CD4-positive, alpha-beta T cell treated with Interleukin-4 for 1 hour (primary cell): ENCODE measurements around the gene JAK1.
A peak's percentile ranks its signal among the peaks of the same experiment; 100 is the strongest.

ENCODE experiments used
- DNase-seq, 2 donors: peaks; one replicate each; pipeline ENCODE4 v3.0.0-alpha.2; 2020 to 2022

Gene JAK1

DNA sequence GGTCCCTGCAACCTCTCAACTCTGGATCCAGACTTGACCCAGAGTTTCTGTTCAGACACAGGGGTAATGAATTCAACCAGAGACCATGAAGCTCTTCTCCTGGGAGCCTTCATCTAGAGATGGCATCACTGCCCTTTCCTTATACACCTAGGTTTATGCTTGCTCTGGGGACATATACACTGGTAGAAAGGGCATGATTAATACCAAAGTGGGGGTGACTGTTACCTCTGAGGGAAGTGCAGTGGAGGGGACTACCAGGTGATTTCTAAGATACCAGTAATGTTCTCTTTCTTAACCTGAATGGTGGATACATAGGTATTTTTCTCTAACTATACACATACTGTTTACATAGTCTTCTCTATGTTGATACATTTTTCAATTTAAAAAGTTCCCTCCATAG lies 48.4 kb downstream of the JAK1 start:
- no peak for DNase-seq

DNA sequence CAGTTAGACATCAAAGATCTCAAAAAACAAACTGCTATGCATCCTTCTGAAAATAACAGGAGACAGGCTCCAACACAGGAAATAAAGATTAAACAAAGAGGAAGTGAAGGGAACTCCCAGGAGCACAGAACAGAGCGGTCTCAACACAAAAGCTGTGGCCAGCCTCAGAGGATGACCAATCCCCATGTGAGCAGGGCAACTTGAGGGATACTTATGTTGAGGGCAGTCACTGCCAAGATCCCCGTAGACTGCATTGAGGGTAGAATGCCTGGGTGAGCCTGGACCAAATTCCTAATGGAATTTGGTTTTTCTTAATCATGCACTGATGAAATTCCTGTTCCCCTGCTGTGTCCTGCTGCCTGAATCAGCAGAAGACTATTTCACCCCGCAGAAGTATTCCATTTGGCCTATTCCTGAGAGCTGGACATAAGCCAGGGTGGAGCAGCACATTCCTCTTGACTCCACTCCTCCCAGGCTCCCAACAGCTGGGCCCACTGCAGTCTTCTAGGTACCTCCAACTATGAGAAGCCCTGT lies 49.0 kb downstream of the JAK1 start:
- DNase-seq, result peak in 1 of 2 donors; percentile 59

DNA sequence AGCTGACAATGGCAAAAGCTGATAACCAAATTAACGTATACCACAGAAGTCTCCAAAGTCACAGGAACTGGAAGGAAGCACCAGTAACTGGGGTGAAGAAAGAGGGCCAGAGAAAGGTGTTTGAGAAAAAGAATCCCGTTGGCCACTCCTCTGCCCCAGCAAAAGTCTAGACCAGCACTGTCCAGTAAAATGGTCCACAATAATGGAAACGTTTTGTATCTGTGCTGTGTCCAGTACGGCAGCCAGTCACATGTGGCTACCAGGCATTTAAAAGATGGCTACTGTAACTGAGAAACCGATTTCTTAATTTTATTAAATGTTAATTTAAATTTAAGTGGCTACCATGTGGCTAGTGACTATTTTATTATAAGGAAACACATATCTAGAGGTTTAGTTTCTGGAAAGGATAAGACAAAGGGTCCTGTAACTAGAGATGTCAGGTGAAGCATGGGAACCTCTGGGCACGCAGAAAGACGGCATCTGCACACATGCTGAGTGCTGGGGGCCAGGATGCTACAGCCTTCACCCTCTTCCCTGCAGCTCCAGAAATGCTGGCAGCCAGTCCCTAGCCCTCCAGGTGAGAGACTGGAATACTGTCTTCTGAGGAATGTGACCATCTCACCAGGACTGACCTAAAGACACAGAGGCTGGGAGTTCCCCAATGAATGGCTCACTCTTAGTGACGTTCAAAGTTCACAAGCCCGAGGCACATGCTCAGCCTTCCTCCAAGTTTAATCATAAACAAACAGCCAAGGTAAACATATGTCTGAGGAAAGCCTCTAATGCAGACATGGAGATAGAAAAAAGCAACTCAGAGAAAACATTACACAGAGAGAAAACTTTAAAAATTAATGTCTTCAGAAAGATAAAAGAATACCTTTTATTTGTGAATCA lies 50.7 kb downstream of the JAK1 start:
- no peak for DNase-seq

DNA sequence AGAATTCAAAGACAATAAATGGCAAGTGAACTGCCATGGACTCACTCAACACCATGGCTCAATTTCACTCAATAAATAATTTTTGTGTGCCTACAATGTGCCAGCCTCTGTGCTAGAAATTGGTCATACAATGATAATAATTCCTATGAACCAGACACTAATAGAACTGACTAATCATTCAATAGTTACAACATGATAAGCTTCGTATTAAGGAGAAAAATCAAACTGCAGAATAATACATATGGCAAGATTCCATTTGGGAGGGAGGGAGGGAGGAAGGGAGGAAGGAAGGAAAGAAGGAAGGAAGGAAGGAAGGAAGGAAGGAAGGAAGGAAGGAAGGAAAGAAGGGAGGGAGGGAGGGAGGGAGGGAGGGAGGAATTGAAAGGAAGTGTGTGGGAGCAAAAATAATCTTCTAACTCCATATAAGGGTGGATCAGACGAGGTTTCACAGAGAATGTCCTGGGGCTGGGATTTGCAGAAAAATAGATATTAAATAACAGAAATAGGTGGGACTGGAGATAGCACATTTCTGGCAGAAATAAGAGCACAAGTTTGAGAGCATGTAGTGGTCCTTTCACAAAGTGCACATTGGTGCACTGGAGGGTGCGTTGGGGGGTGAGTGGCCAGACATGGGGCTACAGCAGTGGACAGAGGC lies 52.9 kb downstream of the JAK1 start:
- DNase-seq, result no peak

DNA sequence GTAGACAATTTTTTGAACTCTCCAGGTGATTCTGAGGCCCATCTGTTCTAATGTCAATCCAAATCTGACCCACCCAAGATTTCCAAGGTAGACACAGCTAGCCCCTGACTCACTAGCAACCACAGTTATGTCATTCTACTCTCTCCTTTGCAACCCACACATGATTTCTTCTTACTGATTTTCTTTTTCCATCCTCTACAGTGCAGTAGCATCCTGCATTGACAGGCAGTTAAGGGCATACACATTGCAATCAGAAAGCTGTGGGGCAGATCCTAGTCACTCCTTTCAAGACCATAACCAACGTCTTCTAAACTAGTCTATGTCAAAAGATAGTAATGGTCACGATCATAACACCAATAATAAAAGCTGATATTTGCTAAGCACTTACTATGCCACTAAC lies 54.2 kb downstream of the JAK1 start:
- DNase-seq, result no peak

DNA sequence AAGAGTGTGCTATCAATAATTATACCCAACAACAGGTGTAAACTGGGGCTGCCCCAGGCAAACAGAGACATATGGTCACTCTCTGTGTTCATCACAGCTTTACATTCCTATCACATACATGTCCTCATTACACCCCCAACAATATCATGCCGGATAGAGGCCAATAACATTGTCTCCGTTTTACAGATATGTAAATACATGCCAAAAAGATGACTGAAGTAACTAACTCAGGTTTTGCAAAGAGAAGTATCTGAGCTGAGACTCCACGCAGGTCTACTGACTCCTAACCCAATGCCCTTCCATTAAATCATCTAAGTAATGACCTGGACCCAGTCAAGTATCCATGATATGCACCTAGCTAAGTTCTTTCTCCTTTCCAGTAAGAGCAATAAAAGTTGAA lies 55.0 kb downstream of the JAK1 start:
- DNase-seq, result no peak

DNA sequence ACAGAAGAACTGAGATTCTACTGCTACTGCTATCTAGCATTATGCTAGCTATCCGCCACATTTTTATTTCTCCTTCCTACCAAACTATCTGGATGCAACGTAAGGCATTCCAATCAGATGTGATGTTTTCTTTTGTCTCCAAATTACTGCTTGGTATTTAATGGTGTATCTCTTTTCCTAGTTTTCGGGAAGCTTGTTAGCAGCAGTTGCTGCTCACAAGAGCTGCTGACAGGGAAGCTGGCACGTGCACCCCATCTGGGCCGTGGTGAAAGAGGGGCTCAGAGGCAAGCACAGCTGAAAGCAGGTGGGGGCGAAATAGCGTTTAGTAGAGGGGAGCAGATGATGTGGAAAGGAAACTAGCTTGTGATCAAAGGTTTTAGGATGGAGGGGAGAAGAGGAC lies 57.3 kb downstream of the JAK1 start:
- no peak for DNase-seq

DNA sequence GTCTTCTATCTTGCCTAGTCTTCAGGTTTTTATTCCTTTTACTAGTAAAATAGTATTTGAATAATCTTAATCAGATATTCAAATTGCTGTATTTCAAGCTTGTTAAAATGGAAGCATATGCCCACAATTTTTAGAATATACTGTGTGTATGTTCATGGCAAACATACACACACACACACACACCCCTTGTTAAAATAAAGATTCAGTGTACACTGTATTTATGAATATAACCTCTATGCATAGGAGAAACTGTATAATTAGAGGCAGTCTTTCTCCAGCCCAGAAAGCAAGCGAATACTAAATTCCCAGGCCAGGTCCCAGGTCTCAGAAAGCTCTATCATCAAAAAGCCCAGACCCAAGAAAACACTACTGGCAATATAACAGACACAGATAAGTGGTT lies 57.8 kb downstream of the JAK1 start:
- no peak for DNase-seq

DNA sequence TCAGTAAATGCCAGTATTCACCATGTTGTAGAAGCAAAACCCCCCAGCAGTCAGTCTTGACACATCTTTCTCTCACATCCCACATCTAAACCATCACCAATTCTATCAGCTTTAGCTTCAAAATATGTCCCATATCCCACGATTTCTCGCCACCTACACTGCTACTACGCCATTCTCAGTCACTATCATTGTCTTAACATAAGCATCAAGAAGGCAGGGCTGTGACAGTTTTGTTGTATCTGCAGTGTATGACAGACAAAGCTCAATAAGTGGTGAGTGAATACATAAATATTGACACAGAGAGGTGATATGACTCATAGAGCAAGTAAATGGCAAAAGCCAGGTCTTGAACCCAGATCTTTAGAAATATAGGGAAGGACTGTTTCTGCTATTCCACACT lies 59.9 kb downstream of the JAK1 start:
- no peak for DNase-seq

DNA sequence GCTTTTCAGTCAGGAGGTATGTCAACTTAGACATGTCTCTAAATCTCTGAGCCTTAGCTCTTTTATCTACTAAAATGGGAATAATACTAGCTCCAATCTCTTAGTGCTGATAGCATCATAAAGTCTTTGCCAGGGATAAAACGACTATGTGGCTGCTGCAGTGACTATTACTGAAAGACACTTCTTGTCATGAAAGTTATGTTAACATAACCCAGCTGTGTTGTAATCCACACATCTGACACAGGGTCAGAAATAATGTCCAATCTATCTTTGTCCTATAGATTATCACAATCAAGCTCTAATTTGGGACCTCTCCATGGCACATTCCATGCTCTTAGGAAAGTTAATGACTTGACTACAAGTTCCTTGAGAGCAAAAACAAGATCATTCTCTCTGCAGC lies 62.8 kb downstream of the JAK1 start:
- DNase-seq, result no peak

DNA sequence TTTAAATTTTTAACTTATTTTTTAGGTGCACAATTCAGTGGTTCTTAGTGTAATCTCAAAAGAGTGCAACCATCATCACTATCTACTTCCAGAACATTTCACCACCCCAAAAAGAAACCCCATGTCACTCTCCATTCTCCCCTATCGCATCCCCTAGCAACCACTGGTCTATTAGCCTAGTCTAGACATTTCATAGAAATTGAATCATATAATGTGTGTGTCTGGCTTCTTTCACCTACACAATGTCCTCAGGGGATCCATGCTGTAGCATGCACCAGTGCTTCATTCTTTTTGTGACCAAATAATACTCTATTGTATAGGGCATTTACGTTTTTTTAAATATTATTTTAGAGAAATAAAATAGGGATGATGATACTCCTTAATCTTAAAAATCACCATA lies 64.7 kb downstream of the JAK1 start:
- DNase-seq, result no peak

DNA sequence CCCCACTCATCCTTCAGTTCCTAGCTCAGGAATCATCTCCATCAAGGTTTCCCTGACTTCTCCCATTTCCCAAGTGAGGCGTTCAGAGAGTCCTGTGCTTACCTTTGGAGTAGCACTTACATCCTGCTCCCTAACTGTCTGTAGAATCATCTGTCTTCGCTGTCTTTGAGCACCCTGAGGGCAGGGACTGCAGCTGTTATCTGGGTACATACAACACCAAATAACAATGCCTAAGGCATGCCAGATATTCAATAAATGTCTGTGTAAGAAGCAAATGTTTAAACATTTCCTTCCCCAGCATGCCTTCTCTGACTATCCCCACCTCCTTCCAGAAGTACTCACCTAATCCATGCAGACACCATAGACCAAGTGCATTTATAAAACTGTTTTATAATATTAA lies 65.4 kb downstream of the JAK1 start:
- DNase-seq, result no peak

DNA sequence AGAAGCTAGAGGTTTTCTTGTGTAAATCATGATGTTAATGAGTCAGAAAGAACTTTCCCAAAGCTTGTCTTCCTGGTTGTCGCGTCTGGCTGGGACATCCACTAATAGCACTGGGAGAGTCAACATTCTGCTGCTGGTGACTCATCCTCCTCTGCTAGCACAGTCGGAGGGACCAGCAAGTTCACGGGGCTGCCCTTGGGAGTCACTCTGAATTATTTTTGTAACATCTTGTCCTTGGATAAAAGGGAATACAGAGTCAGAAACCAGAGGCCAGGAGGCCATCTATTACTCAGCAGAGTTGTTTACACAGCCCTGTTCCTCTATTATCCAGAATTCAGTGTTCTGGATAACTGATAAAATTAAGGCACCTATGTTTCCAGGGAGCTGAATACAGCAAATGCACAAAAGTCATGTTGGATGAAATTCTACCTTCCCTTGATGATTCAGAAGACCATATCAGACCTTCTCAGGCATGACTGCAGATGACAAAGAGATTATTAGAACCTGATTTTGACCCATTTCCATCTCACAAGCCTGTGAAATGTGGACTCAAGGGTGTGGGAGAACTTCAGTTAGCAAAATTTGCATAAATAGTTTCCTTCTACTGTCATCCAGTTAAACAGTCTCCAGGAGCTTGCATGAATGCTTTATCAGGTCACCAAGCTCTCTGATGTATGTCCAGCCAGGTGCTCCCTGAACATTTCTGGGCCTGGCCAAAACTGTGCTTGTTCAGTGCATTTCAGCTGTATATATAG lies 68.1 kb downstream of the JAK1 start:
- DNase-seq, result peak in 1 of 2 donors; percentile 79

DNA sequence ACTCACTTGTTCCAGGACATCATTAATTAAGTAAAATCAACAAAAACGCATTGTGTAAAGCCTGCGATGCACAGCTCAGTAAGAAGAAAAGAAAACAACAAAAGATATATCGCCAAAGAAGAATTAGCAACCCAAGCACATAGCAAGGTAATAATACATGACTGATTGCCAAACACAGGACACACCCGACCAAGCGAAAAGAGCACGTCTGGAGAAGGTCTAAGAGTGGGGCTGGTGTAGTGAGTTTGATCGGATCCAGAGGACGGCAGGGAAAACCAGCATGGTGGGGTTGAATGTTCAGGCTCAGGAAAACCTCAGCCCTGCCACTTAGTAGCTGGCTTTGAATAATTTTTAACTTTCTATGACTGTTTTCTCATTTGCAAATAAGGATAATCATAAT lies 69.8 kb downstream of the JAK1 start:
- no peak for DNase-seq

DNA sequence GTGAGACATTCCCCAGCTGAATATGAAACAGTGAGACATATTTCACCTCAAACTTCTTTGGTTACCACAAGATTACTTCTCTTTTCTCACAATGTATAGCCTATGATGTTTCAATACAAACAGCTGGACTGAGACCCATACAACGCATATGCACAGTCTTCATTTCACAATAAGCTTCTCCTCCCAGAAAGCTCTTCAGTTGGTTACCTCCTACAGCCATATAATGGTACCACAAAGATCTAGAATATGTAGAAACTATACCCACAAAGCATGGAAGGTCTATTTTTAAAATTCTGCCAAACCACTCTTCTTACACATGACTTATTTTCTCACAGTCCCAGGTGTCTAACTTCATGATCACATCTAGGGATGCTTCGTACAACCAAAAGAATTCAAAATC lies 70.8 kb downstream of the JAK1 start:
- DNase-seq, result no peak

DNA sequence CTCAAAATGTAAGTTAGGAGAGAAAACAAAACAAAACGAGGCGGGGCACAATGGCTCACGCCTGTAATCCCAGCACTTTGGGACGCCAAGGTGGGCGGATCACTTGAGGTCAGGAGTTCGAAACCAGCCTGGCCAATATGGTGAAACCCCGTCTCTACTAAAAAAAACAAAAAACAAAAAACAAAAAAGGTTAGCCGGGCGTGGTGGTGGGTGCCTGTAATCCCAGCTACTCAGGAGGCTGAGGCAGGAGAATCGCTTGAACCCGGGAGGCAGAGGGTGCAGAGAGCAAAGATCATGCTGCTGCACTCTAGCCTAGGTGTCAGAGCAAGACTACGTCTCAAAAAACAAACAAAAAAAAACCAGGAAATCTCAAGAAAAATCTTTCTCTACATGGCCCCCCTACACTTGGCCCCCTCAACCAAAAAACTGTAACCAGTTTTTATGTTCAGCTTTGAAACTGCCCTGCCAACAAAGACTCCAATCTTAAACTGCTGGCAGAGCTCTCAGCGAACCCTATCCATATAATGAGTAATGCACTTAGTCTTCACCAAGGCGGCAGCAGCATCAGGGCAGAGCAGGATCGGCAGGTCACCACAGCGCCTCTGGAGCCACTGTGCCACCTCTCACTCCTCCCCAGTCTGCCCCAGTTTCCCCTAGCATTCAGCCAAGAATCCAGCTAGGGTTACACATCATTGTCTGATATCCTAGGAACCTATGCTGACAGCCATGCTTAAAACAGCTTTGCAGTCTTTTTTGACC lies 71.7 kb downstream of the JAK1 start:
- DNase-seq, result no peak

DNA sequence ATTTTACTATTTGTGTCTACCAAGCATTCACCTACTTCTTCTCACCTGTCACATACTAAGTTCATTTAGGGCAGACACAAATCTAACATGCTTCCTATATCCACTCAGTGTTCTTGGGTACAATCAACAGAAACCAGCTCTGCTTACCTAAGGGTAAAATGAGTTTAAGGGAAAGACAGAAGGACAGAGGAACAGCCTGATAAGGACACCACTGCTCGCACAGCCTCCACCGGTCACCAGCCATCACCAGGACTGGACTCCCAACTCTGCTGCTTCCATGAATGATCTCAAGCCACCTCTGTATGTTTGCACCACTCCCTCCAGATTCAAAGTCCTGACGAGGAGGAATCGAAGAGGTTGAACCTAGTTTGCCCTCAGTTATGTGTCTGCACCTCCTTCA lies 72.4 kb downstream of the JAK1 start:
- no peak for DNase-seq

DNA sequence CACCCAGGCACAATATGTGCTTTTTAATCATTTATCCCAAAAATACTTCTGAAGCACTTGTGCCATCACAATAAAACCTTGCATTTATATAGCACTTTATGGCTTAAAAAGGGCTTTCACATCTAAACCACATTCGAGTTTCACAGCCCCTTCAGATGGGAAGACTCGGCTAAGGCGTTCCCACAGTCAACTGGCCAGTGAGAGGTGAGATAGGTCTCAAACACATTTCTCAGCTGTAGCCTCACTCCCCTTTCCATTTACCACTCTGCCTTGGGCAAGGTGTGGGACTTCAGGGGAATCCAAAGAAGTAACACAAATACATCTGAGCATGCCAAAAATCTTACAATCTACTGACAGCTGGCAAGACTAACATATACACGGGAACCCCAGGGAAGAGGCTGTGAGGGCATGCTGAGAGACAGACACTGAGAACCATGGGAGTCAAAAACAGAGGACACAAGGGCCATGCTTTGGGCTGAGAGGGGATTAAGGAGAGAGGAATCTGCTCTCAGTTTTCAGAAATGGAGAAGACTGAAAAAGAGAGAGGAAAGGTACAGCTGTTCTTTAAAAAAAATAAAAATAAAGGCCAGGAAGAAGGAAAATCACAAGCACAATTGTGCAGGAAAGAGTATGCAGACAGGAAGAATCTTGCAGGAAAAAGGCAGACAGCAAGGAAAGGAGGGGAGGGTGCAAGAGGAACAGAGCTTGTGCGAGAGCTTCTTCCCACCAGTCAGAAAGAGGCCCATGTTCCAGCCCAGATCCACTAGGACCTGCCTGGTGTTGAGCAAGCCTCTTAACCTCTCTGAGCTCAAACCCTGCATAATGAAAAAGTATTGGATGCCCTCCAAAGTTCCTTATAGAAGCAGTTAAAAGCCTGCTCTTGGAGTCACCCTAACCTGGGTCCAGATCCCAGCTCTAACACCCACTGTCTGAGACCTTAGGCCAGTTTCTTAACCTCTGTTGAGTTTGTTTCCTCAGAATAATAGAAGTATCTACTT lies 73.5 kb downstream of the JAK1 start:
- DNase-seq, result no peak

DNA sequence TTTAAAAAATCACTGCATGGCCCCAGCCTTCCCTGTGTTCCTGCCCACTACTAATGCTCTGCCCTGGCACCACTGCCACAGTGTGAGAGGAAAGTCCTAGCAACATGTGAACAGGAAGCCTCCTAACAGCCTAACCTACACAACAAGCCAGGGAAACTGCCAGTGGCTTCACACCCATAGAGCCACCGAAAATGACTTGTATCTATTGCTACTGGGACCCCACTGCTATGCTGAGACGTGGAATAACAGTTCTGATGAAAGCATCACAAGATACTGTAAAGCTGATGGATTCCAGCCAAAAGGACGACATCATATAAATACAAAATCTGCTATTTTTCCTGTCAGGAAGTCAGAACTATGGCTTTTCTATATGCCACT lies 74.9 kb downstream of the JAK1 start:
- DNase-seq, result peak in 1 of 2 donors; percentile 17

DNA sequence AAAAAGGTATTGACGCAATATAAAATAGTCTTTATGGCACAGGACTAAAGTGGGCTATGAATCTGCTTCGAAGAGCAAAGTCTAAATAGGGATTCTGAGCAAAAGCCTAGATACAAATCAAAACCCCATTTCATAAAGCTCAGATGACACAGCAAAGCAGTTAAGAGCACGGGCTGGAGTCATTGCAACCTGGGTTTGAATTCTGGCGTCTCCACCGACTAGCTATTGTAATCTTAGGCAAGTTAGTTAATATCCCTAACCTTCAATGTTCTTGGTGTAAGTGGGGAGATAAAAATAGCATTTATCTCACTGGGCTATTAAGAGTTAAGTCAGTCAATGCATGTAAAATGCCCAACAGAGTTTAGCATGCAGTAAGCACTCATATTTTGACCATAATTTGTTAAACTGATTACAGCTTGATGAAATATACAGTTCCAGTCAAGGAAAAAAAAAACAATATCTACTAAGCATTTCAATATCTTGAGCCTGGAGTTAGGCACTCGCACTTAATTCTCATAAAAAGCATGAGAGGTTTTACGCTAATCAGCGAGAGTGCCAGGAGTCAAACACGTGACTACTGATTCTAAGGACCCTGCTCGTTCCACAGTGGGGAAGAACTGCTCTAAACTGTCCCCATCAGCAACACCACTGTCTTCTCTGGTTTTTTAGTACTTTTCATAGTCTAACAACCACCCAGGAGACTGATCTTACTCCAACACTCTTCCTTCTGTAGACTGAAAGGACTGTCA lies 75.5 kb downstream of the JAK1 start:
- no peak for DNase-seq
